GM19025 (cell line): ENCODE data around the gene SPHK1.

Experiments
- ATAC-seq: cut with Tn5 transposase; IDR thresholded peaks from one replicate; pipeline ENCODE4 v1.9.1; 2021; ENCODE audit warnings: mild to moderate bottlenecking, low read depth, moderate library complexity; ENCODE audit not compliant: unreplicated experiment

SPHK1 gene

DNA sequence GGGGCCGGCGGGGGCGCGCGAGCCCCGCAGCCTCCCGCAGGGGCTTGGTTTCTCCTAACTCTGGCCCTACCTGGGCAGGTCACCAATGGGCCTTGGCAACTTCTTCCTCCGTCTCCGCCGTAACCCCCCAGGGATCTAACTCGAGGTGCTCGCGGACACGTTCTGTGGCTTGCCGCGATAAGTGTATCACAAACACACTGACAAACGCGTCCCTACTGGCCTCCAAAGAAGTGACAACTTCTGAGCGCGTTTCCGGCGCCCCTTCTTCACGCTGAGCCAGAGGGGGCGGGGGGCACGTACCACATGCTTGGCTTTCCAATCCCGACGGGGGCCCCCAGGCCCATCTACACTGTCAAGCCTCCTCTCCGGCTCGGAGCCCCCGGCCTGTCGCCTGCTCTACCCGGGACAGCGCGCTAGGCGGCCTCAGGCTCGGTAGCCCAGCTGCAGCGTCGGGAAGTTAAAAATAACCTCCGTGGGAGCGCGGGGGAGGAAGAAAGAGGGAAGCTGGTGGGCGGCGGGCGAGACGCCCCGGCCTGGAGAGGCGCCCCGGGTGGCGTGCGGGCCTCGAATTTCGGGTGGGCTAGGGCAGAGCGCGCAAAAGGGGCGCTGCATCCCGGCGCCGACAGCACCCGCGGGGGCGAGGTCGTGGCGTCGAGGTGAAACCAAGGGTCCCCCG is 725 bp upstream of the SPHK1 start:
- peak; percentile 6 for ATAC-seq

DNA sequence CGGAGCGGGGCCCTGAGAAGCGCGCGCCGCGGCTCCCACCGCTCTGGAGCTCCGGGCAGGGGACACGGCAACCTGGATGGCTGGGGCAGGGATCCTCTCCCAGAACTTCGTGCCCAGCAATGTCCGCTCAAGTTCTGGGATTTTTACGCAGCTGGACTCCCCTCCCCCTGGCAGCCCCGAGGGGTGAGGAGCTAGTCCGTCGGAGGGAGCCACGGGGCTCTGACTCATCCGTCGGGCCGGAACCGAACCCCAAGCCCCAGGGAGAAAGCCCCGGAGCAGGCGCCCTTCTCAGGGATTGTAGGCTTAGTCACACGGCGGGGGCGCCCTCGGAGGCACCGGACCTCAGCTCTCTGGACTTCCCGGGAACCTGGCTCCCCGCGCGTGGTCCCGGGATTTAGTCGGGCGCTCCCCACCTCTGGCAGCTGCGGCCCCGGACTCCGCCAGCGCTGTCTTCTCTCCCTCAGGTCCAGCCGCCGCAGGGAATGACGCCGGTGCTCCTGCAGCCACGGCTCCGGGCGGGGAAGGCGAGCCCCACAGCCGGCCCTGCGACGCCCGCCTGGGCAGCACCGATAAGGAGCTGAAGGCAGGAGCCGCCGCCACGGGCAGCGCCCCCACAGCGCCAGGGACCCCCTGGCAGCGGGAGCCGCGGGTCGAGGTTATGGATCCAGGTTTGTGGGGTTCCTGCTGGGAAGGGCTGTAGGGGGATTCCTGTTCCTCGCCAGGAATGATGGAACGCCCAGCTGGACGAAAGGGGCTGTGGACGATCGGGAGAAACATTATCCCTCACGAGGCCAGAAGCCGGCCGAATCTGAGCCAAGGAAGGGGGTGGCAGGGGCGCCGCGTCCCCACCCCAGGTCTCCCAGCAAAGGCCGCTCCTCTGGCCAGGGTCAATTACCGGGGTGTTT is 830 bp downstream of the SPHK1 start:
- no peak for ATAC-seq

DNA sequence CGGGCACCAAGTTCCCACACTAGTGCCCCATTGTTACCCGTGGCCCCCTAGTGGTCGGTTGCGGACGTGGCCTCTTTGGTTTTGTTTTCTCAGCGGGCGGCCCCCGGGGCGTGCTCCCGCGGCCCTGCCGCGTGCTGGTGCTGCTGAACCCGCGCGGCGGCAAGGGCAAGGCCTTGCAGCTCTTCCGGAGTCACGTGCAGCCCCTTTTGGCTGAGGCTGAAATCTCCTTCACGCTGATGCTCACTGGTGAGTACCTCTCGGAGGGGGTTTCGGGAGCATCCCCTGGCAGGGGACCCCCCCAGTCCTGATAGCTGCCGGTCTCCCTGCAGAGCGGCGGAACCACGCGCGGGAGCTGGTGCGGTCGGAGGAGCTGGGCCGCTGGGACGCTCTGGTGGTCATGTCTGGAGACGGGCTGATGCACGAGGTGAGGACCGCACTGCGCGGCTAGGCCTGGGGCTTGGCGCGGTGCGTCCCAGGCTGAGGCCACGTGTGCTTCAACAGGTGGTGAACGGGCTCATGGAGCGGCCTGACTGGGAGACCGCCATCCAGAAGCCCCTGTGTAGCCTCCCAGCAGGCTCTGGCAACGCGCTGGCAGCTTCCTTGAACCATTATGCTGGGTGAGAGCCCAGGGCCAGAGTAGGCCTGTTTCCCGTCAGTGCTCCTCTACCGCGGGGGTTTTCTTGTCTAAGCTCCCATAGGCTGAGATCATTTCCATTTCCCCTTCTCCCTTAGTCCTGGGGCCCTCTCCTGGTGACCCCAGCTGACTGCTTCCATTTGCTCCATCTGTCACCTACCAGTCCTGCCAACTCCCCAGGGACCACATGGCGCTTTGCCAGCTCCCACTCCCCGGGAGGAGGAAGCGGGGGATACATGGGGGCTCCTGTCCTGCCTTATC is 1.7 kb downstream of the SPHK1 start:
- no peak for ATAC-seq

DNA sequence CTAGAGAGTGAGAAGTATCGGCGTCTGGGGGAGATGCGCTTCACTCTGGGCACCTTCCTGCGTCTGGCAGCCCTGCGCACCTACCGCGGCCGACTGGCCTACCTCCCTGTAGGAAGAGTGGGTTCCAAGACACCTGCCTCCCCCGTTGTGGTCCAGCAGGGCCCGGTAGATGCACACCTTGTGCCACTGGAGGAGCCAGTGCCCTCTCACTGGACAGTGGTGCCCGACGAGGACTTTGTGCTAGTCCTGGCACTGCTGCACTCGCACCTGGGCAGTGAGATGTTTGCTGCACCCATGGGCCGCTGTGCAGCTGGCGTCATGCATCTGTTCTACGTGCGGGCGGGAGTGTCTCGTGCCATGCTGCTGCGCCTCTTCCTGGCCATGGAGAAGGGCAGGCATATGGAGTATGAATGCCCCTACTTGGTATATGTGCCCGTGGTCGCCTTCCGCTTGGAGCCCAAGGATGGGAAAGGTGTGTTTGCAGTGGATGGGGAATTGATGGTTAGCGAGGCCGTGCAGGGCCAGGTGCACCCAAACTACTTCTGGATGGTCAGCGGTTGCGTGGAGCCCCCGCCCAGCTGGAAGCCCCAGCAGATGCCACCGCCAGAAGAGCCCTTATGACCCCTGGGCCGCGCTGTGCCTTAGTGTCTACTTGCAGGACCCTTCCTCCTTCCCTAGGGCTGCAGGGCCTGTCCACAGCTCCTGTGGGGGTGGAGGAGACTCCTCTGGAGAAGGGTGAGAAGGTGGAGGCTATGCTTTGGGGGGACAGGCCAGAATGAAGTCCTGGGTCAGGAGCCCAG is 2.8 kb downstream of the SPHK1 start:
- no peak for ATAC-seq

DNA sequence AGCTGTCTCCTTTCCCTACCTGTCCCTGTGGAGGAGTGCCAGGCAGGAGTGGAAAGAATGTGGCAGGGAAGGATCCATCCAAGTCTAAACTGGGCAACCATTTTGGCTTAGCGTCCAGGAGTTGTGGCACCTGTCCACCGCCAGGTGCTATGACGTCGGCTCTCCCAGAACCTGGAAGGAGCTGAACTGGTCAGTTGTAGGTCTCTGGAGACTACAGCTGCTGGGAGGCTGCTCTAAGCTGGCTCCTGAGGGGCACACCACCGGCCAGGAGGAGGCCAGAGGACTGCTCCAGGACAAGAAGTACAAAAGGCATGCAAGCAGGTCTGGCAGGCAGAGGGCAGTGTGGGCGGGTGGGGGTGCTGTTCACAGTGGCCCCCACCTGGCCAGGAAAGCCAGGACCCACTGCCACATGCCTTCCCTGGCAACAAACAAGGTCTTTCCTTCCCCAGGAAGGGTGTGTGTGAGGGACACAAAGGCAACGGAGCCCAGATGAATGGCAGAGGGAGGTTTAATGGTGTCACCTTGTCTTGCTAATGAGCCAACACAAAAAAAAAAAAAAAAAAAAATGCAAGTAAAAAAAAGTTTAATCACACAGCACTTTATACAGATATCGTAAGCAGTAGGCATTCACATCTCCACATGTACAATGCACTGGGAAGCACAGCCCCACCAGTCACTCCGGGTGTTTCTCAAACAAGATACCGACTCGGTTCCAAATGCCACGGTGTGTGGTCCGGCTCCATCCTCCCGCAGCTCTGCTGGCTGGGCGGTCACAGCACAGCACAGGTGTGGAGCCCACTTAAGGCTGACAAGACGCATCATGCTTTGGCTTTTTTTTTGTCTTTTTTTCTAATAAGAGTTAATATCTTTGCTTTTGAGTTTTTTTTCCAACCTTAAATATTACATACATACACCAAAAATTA is 4.8 kb downstream of the SPHK1 start:
- no peak for ATAC-seq

DNA sequence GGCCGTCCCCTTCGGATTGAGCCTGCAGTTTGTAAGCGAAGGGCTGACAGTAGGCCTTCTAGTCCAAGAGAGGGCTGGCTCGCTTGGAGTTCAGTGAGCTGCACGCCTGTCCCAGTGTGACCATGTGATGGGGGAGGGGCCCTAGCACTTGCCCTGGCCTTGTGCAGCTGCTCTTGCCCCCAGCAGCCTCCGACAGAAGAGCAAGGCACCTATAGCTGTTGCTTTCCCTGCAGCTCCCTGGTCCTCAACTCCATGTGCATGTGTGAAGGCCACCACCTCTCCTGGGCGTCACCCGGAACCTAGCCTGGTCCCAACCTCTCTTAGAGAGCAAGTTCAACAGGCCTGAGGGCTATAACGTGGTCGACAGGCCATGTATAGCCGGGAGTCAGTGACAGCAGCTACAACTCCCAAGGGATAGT is 5.6 kb downstream of the SPHK1 start:
- no peak for ATAC-seq

DNA sequence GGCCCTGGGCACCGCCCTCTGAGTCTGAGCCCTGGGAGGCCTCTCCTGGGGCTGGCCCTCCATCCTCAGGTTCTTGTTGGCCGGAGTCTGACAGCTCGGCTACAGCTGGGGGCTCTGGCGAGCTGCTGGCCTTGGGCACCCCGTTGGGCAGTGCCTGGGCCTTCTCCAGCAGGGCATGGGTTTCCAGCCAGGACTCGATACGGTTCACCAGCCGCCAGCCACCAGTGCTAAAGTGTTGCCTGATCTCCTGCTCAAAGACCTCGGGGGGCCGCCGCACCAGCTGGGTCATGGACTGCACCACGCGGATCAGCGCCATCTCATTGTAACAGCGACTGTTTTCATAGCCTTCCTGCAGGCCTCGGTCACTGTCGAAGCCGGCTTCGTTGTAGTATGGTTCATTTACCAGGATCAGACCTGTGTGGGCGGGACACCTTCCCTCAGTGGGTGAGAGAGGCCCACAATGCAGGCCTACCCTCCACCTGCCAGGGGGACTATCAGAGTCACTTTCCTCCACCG is 6.8 kb downstream of the SPHK1 start:
- ATAC-seq, result no peak

DNA sequence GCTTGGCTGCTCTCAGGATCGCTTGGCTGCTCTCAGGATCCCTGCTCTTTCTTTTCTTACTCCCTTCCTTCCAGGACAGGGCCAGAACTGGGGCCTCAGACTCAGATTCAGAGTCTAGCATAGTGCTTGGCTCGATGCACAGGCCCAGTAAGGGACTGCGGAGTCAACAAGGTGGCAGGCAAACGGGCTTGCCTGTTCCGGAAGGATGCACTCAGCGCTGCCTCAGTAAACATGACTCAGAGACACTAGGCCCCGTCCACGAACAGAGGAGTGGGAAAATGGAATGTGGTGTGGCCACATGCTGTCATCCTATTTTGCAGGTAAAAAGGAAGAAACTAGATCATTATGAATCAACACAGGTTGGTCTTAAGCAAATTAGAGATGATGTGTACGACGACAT is 9.8 kb downstream of the SPHK1 start:
- no peak for ATAC-seq

DNA sequence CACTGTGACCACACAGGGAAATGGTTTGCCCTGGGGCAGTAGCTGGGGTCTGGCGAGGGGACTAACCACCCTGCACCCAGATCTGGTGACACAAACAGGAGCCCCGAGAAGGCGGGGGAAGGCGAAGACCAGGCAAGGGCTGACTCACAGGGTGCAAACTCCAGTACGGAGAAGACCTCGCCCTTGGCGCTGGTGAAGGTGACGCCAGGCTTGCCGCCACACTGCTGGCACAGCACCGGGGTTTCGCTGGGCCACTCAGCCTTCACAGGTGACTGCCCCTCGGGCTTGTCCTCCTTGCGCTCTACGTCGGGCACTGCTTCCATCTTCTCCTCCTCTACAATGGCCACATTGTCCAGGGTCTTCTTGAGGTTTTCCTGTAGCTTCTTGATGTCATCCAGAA is 11.6 kb downstream of the SPHK1 start:
- no peak for ATAC-seq

DNA sequence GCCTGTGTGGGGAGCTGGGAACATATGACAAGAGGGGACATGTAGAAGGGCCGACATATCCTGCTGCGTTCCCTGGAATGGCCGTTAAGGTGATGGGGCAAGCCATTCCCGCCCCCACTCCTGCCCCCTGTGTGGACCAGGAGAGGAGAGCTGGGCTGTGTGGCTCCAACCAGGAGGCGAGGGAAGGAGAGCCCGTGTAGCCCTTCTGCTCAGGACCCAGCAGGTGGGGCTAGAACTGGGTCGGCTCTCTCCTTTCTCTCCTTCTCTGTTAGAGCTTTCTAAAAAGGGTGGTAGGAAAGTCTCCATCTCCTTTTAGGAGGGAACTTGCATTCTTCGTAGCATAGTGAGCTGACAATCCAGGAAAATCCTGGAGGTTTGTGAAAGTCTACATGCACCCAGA is 12.8 kb downstream of the SPHK1 start:
- ATAC-seq, result no peak

DNA sequence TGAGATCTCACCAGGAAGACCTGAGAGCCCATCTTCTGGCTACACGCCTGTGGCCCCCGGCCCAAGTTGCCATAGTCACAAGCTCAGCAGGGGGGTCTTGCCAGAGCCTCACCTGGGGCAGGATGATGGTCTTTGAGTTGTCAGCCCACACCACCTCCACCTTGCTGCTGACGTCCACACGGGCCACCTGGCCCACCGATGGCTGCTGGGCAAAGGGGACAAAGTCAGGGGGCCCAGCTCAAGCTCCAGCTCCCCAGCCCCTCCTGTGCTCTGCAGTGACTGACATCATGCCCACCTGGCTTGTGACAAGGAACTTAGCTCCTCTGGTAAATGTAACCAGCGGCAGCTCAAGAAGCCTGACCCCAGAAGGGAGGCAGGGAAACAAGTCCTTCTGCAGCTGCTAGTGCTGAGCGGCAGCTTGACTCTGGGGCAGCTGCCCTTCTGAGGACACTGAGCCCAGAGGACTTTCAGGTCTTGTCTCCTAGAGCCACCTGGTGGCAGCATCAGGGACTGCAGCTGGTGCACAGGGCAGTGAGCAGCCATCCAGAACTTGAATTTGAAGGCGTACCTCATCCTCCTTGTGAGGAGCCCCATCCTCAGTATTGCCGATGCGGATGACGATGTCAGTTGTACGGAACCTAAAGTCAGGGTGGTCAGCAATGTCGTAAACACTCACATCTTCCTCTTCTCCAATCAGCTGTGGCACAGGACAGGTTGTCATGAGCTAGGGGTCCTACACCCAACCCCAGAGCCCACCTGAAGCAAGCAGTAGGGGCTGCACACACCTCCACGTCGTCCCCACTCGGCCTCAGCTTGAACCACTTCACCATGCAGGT is 13.5 kb downstream of the SPHK1 start:
- ATAC-seq, result no peak

DNA sequence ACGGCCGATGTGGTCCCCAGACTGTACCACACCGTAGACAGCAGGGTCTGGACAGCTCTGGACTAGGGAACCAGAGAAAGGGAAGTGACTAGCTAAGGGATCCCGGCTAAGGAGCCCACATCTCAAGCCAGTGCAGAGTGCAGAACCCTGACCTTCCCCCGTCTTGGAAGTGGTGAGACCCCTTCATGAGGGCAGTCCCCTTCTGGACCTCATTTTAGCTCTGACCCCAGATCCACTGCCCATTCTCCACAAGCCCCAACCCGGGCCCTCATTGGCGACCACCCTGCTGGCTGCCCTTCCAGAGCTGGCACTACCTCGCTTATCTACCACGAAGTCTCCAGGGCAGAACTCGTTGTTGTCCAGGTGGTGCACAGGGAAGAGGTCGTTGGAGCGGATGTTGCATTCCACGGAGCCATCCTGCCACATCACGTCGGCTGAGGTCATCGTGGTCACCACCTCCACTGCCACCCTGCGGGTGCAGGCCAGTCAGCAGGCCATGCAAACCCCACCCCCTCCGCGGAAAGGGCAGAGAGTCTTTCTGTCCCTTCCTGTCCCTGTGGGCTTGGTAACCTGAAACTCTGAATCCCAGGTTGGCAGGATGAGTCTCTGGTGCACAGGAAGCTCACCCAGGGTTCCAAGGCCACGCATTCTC is 14.2 kb downstream of the SPHK1 start:
- no peak for ATAC-seq

DNA sequence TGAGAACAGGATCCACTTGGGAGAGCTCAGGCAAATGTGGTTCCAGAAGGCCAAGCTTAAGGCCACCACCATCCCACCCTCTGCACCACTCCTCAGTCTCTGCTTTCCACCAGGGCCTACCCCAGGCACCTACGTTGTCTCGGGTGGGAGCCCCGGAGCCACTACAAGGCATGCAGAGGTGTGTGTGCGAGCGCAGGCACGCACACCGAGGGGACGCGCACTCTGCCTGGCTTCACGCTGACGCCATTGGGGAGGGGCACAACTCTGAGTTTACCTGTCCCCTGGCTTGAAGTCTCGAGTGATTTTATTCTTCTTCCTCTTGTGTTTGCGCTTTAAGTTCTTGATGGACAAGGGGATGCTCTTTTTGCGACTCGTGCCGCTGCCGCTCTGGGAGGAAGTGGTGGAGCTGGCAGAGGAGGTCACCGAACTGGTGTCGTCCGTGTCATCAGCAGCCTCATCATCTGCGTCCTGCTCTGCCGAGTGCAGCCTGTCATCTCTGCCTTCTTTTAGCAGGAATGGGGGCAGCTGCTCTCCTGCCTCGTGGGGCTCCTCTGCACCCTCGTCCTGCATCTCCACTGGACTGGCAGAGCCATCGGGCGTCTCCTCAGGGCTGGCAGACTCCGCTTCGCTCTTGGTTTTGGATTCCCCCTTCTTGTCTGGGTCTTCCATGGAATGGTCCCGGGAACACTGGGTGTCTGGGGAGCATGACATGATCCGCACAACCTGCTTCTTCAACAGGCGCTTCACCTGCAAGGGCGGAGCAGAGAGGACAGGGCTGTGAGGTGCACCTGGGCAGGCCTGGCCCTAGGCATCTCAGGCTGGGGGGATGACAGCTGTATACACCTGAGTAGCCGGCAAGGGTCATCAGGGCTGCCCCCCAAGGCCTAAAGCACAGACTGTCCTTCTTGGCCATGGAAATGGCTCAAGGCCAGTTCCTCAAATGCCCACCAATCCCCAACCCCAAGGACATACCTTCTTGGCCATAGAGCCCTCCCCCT is 15.1 kb downstream of the SPHK1 start:
- no peak for ATAC-seq

DNA sequence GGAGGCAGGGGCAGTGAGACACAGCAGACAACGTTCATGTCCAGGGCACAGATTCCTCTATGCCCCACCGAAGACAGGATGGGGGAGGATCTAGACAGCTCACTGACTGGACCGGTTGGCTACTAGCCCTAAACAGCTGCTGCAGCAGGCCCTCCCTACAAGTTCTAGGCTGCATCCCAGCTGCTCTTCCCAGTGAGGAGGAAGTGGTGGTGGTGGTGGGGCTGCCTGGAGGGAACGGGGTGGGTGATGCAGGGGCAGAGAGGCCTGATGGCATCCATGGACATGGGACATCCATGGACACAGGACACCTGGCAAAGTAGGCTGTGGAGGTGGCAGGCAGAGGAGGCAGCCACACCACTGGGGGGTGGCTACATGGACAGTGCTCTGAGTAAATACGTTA is 18.3 kb downstream of the SPHK1 start:
- ATAC-seq, result no peak

DNA sequence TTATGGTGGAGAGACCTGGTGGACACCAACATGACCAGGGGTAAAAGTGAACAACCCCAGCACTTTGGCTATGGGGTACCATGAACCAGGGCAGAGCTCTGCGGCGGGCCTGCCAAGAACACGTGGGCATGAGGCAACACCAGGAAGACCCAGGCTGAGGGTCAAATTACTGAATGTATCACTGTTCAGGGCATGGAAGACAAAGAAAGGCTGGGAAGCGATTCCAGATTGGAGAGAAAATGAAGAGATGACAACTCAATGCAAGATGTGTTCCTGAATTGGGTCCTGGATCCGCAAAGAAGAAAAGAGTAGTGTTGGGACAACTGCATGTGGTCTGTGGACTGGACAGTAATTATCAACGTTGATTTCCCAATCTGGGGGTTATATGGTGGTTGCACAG is 19.8 kb downstream of the SPHK1 start:
- no peak for ATAC-seq

DNA sequence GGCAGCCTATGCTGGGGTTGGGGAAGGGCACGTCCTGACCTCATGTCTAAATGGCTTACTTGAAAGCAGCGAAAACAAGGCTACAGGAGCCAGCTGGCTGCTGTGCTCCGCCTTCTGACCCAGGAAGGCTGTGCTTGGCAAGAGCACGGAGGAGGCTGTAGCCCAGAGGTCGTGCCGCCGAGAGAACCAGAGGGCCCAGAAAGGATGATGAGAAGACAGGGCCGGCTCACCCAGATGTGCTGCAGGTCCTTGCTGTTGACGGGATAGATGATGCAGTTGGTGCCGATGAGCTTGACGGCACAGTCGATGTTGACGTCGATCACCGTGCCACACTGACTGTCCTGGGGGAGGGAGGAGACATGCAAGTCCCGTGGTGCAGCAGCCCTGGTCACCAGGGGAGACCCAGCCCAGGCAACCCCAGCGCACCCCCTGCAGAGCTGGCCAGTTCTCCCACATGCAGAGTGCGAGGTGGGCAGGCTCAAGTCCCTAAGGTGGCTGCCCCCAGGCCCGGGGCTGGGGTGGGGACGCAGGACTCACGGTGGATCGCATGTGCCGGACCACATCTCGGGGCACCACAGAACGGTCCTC is 20.7 kb downstream of the SPHK1 start:
- no peak for ATAC-seq
